NB4 (cell line): ENCODE data around the gene SUSD6.

Source experiments
- DNase-seq: peaks from one replicate; pipeline ENCODE4 v3.0.0; 2010; ENCODE audit warnings: low read depth
- H3K4me3 ChIP-seq: one replicate; pipeline ENCODE4 v1.5.1; 2011; ENCODE audit warnings: mild to moderate bottlenecking, low read depth, low read length, moderate library complexity
- MYC ChIP-seq: IDR thresholded peaks from 2 replicates; pipeline ENCODE4 v1.6.1; 2011; ENCODE audit warnings: low read depth, low read length
- POLR2A ChIP-seq: IDR thresholded peaks from 2 replicates; pipeline ENCODE4 v1.6.1; 2011; ENCODE audit warnings: mild to moderate bottlenecking; ENCODE audit not compliant: insufficient read length; ENCODE audit errors: extremely low read depth
- TF ChIP-seq, protein P1 (sequence below): IDR thresholded peaks from one replicate; pipeline ENCODE4 v1.5.1; 2012; ENCODE audit warnings: low read depth, low read length
- TF ChIP-seq, protein P2 (sequence below): IDR thresholded peaks from 2 replicates; pipeline ENCODE4 v1.6.1; 2011; ENCODE audit warnings: low read depth, low read length

SUSD6 gene

DNA sequence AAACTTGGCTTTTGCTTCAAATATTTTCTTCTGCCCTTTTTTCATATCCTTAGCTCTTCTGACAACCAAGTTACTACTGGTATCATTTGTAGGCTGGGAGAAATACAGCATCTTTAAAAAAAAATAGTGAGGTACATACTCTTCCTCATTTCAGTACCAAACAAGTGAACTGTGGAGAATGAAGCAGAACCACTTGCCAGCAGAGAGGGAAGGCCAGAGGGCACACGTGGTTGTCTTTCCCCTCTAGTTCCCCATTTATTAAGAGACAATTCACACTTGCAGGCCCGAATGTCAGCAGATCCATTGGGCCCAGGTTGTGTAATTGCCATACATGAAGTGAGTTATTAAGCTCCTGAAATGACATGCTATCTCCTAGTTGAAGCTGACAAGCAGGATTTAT lies 3.2 kb downstream of the SUSD6 start:
- TF ChIP-seq, protein P1, sequence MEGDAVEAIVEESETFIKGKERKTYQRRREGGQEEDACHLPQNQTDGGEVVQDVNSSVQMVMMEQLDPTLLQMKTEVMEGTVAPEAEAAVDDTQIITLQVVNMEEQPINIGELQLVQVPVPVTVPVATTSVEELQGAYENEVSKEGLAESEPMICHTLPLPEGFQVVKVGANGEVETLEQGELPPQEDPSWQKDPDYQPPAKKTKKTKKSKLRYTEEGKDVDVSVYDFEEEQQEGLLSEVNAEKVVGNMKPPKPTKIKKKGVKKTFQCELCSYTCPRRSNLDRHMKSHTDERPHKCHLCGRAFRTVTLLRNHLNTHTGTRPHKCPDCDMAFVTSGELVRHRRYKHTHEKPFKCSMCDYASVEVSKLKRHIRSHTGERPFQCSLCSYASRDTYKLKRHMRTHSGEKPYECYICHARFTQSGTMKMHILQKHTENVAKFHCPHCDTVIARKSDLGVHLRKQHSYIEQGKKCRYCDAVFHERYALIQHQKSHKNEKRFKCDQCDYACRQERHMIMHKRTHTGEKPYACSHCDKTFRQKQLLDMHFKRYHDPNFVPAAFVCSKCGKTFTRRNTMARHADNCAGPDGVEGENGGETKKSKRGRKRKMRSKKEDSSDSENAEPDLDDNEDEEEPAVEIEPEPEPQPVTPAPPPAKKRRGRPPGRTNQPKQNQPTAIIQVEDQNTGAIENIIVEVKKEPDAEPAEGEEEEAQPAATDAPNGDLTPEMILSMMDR, result no peak
- peak; percentile 74; the same call in 1 of the 2 replicates for TF ChIP-seq MYC
- TF ChIP-seq POLR2A, result no peak
- TF ChIP-seq, protein P2, sequence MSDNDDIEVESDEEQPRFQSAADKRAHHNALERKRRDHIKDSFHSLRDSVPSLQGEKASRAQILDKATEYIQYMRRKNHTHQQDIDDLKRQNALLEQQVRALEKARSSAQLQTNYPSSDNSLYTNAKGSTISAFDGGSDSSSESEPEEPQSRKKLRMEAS, result peak; percentile 97
- DNase-seq, result peak; percentile 84
- no peak overlapping the region for H3K4me3 ChIP-seq

DNA sequence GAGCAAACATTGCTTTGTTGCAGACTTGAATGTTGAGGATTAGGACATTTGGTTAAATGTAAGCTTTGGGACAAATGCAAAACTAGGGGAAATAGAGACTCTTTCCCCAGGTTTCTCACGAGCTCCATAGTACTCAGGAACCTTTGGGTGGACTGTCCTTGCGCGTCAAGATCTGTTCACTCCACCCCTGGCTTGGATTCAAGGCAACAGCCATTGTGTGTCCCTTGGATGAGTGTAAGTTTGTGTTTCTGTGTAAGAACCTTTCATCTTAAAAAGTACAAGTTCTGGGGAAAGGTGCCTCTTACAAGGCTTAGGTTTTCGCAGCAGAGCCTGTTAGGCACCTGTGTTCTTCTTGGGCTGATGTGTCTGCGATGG lies 3.7 kb downstream of the SUSD6 start:
- no peak overlapping the region for H3K4me3 ChIP-seq
- TF ChIP-seq POLR2A (no peak), MYC (no peak)
- TF ChIP-seq, protein P1, result no peak
- TF ChIP-seq, protein P2, result no peak

DNA sequence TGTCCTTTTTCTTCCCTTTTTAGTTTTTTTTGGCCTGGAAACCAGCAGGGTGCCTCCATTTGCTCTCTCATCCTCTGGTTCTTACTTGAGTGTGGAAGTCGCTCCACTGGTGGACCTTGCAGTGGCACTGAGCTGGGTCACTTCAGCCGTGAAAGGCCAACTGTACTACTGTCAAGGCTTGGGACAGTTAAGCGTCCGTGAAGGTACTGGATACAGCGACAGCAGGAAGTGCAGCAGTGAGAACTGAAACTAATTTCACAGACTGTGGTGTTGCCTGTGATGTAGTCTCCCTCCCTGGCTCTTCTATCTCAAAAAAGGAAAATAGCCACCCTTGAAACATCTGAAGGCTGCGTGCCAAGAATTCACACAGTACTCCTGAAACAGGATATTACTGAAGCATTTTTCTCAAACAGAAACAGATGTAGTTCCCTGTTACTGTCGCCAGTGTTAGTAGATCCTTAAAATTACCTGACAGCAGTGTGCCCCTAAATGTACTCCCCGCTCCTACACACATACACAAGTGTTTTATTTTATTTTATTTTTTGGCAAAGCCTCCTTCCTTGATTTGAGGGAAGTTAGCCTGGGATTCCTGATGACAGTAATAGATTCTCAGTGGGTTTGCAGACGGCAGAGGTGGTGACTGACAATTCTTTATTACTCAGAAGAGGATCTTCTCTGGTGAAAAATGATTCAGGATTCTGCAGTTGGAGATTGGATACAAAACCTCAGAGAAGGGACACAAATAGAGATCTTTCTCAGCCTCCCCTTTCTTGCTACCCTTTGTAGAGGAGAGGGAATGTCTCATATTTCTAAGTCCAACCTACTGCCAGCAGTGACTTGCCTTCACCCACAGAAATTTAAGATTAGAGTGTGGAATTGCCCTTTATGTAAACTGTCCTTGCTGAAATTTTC lies 4.4 kb downstream of the SUSD6 start:
- peak overlapping the region; percentile 33 for H3K4me3 ChIP-seq
- TF ChIP-seq, protein P1, result no peak
- TF ChIP-seq MYC (no peak), POLR2A (no peak)
- TF ChIP-seq, protein P2, result no peak
- peak; percentile 66 for DNase-seq

More for the DNA sequence above, 3.7 kb downstream of the SUSD6 start:
- DNase-seq, result no peak

DNA sequence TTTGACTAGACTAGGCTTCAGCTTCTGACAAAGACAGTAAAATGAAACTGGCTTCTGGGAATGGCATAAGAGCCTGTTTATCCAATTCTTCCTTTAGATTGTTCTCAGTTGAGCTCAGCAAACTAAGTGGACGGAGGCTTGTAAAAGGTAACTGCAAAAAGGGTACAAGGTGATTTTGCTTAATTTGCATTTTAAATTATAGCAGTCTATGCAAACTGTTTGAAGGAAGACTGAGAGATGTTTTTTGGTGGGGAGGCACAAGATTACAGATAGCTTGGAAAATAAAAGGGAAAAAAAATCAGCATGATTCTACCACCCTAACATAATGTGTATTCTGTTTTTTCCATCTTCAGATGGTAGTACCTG lies 5.0 kb downstream of the SUSD6 start:
- peak overlapping the region; percentile 33 for H3K4me3 ChIP-seq
- no peak for TF ChIP-seq POLR2A
- TF ChIP-seq, protein P2, result no peak
- TF ChIP-seq, protein P1, result no peak
- no peak for DNase-seq

DNA sequence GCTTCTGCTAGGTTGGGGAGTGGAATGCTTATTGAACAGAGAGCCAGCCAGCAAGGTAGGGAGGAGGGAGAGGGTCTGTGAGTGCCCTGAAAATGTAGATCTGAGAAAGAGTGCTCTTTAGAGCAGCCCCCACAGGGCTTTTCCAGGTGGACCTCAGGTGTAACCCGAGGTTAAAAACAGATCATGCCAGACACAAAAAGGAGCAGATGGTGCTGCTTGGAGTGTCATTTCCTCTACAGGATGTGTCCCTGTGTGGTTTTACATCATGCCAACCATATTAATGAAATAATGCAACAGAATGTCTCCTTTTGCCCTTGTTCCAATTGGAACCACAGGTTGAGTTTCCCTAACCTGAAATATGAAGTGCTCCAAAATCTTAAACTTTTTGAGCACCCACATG lies 6.4 kb downstream of the SUSD6 start:
- TF ChIP-seq, protein P2, result no peak
- TF ChIP-seq POLR2A (no peak), MYC (no peak)
- DNase-seq, result no peak
- no peak overlapping the region for H3K4me3 ChIP-seq

DNA sequence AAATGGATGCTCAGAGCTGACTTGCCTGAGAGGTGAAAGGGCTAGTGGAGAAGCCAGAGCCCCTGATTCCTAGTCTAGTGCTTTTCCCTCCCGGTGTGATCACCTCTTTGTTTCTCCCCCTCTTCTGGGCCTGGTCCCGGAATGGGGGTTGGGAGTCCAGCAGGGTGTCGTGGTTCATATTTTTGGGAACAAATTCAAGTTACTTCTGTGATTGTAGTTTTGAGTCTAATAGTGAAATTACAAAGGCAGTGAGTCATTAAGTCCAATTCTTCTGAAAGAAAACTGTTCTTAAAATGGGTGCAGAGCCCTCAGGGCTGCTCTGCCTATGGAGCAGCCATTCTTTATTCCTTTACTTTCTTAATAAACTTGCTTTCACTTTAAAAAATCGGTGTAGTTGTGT lies 7.6 kb downstream of the SUSD6 start:
- DNase-seq, result no peak

More for the DNA sequence above, 7.6 kb downstream of the SUSD6 start:
- H3K4me3 ChIP-seq, result no peak overlapping the region
- TF ChIP-seq, protein P1, result no peak
- TF ChIP-seq MYC (no peak), POLR2A (no peak)
- TF ChIP-seq, protein P2, result no peak
